ENCODE results near the gene IGSF23. TPM values are rescaled to one million over a fixed set of nuclear protein-coding genes. Genes with fewer than 3 reads are reported as not detected.
"Not testable (repeated sequence)": the region's sequence is repeated elsewhere in the genome, so short reads cannot be mapped to it uniquely, and the experiment has no call there.

Gene IGSF23
- total RNA-seq, 1 donor from 2014 or later = not detected

GRCh38 chr19:44587963-44588770, 25.2 kb upstream of the IGSF23 start:
- DNase-seq (ENCODE audit: low spot score) = no peak

GRCh38 chr19:44588771-44589112, 24.6 kb upstream of the IGSF23 start:
- no peak for DNase-seq (ENCODE audit: low spot score)

DNA sequence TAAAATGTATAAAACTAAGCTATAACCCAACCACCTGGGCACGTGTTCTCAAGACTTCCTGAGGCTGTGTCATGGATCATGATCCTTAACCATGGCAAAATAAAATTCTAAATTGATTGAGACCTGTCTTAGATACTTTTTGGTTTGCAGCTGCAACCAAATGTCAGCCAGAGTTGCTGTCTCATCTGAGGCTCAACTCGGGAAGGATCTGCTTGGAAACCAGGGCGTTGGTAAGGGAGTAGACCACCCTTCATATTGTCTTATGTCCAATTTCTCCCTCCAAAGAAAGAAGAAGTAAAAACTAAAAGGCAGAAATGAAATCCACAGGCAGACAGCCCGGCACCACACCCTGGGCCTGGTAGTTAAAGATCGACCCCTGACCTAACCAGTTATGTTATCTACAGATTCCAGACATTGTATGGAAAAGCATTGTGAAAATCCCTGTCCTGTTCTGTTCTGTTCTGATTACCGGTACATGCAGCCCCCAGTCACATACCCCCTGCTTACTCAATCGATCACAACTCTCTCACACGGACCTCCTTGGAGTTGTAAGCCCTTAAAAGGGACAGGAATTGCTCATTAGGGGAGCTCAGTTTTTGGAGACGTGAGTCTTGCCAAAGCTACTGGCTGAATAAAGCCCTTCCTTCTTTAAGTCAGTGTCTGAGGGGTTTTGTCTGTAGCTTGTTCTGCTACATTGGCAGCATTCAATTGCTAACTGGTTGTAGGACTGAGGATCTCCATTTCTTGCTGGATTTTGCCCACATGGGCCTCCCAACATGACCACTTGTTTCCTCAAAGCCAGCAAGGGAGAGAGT, 22.9 kb upstream of the IGSF23 start:
- no peak for DNase-seq (ENCODE audit: low spot score)

GRCh38 chr19:44591340-44591993, 21.9 kb upstream of the IGSF23 start:
- not testable (repeated sequence) for DNase-seq (ENCODE audit: low spot score)

GRCh38 chr19:44592451-44592890, 20.9 kb upstream of the IGSF23 start:
- peak; percentile 78 for DNase-seq (ENCODE audit: low spot score)

DNA sequence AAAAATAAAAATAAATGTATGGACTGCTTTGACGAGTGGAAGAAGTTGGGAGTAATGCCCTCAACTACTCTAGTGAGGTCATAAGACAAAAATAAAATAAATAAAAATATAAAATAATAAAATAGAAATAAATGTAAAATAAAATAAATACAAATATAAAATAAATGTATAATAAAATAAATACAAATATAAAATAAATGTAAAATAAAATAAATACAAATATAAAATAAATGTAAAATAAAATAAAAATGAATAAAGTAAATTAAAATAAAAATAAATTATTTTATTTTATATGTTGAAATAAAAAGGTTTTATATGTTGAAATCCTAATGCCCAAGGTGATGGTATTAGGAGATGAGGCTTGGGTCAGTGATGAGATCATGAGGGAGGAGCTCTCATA, 20.1 kb upstream of the IGSF23 start:
- DNase-seq (ENCODE audit: low spot score) = no peak

DNA sequence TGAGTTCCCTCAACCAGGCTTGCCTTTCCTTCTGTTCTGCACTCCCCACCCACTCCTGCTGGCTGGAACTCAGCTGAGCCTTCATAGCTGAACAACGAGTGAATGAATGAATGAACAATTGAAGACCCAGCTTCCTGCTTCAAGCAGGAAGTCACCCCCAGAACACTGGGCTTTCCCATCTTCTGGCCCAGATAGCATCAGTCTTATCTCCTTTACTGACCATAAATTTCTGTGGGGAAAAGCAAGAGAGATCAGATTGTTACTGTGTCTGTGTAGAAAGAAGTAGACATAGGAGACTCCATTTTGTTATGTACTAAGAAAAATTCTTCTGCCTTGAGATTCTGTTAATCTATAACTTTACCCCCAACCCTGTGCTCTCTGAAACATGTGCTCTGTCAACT, 19.5 kb upstream of the IGSF23 start:
- DNase-seq (ENCODE audit: low spot score) = not testable (repeated sequence)

GRCh38 chr19:44596428-44597130, 16.8 kb upstream of the IGSF23 start:
- peak; percentile 48 for DNase-seq (ENCODE audit: low spot score)

- no peak for DNase-seq (ENCODE audit: low spot score)
These were observed 16.3 kb upstream of the IGSF23 start for GRCh38 chr19:44597131-44597491.

DNA sequence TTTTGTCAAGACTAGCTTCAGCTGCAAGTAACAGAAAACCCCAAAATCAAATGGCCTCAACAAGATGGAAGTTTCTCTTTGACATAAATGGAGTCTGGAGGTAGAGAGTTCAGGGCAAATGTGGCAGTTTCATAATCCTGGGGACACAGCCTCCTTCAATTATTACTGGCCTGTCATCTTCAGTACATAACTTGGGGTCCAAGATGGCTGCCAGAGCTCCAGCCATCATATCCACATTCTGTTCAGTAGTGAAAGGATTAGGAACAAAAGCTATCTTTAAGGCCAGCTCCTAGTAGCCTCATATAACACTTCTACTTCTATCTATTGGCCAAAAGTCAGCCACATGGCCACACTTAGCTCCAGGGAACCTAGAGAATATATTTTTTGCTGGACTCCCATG, 15.0 kb upstream of the IGSF23 start:
- no peak for DNase-seq (ENCODE audit: low spot score)

DNA sequence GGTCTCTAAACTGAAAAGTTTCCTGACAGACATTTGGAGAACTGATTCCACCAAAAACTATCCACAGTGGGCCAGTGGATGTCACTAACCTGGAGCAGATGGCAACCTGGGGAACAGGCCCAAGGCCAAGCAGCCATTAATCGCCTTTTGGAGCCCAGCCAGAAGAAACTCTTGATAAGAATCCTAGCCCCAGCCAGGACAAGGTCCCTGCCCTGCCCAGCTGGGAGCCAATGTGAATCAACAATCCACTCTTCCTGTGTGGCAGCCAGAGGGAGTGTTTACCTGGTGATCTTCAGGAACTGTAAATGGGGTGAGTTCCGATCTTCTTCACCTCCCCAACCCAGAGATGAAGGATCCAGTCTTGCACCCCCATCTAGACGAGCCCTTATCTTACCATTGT, 14.5 kb upstream of the IGSF23 start:
- DNase-seq (ENCODE audit: low spot score) = peak; percentile 80

DNA sequence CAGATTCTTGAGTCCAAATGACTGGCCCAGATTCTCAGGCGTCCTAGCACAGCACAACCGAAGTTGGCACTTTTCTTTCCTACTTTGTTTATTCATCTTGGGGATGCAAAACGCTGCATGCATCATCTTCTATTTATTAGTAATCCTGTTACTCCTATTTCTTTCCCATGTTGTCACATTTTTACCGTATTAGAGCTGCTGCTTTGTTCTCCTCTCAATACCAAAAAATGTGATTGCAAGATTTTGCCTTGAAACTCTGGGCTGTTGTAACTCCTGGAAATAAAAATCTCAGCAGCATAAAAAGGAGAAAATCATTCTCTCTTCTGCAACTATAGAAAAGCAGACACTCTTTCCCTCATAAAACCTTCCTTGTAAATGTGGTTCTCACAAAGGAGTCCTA, 12.9 kb upstream of the IGSF23 start:
- no peak for DNase-seq (ENCODE audit: low spot score)

- DNase-seq (ENCODE audit: low spot score) = peak; percentile 77
These were observed 11.3 kb upstream of the IGSF23 start for GRCh38 chr19:44602081-44602480.

DNA sequence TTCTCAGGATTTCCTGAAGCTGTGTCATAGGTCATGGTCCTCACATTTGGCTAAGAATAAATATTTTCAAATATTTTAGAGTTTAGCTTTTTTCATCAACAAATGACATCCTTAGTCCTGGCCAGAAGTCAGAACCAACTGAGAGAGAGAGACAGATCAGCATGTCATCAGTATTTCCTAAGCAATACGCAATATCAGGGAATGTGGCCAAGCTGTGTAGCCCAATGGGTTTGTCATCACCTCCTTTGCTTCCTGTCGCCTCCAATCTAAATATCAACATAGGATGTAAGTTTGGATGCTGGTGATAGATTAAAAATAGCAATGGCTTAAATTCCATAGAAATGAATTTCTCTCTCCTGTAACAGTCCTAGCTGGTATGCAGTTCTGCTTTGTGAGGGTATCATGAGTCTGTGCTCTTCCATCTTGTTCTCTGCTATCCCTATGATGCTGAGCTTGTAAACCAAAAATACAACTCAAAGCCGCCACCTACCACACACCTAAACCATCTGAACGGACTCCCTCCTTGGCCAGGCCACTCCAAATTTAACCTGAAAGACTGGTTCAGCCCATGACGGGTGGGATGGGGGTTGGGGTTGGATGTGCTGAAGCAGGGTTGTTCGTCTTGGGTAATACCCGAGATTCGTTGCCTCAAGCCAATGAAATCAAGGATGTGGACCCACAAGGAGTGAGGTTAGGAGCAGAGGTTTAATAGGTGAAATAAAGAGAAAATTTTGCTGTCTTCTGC, 10.0 kb upstream of the IGSF23 start:
- DNase-seq (ENCODE audit: low spot score) = no peak

DNA sequence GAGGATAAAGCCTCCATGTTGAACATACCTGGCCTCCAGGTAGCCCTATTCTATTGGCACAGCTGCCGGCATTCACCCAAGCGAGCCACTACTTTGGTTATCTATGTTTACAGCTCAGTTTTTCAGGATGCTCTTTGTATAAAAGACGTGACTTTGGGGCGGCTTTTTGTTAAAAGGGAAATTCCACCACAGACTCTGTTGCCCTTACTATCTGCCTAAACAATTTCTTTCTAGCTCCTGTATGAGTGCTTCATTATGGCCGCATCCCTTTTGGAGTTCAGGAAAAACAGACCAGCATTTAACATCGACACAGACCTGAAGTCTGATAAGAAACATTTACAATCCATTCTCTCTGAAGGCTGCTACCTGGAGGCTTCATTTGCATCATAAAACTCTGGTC, 9.1 kb upstream of the IGSF23 start:
- DNase-seq (ENCODE audit: low spot score) = no peak

GRCh38 chr19:44605547-44605946, 7.8 kb upstream of the IGSF23 start:
- no peak for DNase-seq (ENCODE audit: low spot score)

GRCh38 chr19:44607049-44607448, 6.3 kb upstream of the IGSF23 start:
- peak; percentile 17 for DNase-seq (ENCODE audit: low spot score)

DNA sequence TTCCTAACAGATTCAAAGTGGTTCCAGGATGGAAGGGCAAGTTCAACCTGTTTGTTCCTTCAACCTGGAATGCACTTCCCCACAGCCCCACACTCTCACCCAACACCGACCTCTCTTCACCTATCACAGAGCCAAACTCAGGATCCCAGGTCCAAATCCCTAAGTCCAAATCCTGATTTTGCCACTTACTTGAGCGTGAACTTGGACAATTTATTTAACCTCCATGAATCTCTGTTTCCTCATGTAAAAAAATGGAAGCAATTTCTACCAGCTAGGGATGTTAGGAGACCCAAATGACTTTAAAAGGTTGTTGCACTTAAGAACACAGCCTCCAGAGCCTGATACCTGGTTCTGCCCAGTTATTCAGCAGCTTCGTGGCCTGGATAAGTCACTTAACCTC, 5.4 kb upstream of the IGSF23 start:
- DNase-seq (ENCODE audit: low spot score) = no peak

- no peak for DNase-seq (ENCODE audit: low spot score)
These were observed 5.0 kb upstream of the IGSF23 start for GRCh38 chr19:44608391-44608821.

DNA sequence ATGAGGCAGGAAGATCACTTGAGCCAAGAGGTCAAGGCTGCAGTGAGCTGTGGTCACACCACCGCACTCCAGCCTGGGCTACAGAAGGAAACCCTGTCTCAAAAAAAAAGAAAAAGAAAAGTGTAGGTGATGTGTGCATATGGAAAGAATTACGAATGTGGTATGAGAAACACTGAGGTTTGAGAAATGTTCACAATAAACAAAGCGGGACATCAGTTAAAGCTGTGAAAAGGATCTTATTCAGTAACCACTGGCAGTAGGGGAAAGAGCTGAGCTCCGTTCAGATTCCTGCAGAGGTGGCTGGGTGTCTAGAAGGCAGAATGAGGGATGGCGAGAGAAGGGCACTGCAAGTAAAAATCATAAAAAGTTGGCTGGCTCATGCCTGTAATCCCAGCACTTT, 4.1 kb upstream of the IGSF23 start:
- DNase-seq (ENCODE audit: low spot score) = no peak

- not testable (repeated sequence) for DNase-seq (ENCODE audit: low spot score)
These were observed 2.9 kb upstream of the IGSF23 start for GRCh38 chr19:44610497-44610896.

All from mucosa of gallbladder (tissue), 1 donor.